HG03521 (cell line): ENCODE results near the gene FCRL6.

Experiments
- ATAC-seq: cut with Tn5 transposase; IDR thresholded peaks from one replicate; pipeline ENCODE4 v1.9.1; 2021; ENCODE audit warnings: mild to moderate bottlenecking, moderate library complexity; ENCODE audit not compliant: unreplicated experiment

Gene FCRL6

GRCh38 chr1:159832309-159832708, 30.1 kb downstream of the FCRL6 start:
- ATAC-seq: no peak

GRCh38 chr1:159835356-159835755, 33.2 kb downstream of the FCRL6 start:
- no peak for ATAC-seq

GRCh38 chr1:159835862-159836525, 33.8 kb downstream of the FCRL6 start:
- no peak for ATAC-seq

- ATAC-seq: peak; percentile 39
Observed at GRCh38 chr1:159838715-159839114, 36.6 kb downstream of the FCRL6 start.

GRCh38 chr1:159839116-159839849, 37.1 kb downstream of the FCRL6 start:
- ATAC-seq: peak; percentile 75

- ATAC-seq: no peak
Observed at GRCh38 chr1:159841749-159842148, 39.6 kb downstream of the FCRL6 start.

GRCh38 chr1:159843459-159843858, 41.3 kb downstream of the FCRL6 start:
- ATAC-seq: no peak

GRCh38 chr1:159845751-159846629, 43.8 kb downstream of the FCRL6 start:
- ATAC-seq: no peak

GRCh38 chr1:159847231-159847630, 45.1 kb downstream of the FCRL6 start:
- no peak for ATAC-seq

- ATAC-seq: no peak
Observed at GRCh38 chr1:159848326-159848725, 46.2 kb downstream of the FCRL6 start.

GRCh38 chr1:159849626-159850366, 47.6 kb downstream of the FCRL6 start:
- no peak for ATAC-seq

- no peak for ATAC-seq
Observed at GRCh38 chr1:159851407-159851806, 49.2 kb downstream of the FCRL6 start.

GRCh38 chr1:159853417-159854115, 51.4 kb downstream of the FCRL6 start:
- no peak for ATAC-seq

GRCh38 chr1:159854116-159854692, 52.0 kb downstream of the FCRL6 start:
- no peak for ATAC-seq

GRCh38 chr1:159854693-159855192, 52.6 kb downstream of the FCRL6 start:
- peak; percentile 86 for ATAC-seq

GRCh38 chr1:159855709-159856108, 53.5 kb downstream of the FCRL6 start:
- no peak for ATAC-seq

GRCh38 chr1:159856576-159856975, 54.4 kb downstream of the FCRL6 start:
- no peak for ATAC-seq

GRCh38 chr1:159857889-159858288, 55.7 kb downstream of the FCRL6 start:
- ATAC-seq: no peak

GRCh38 chr1:159859767-159860322, 57.7 kb downstream of the FCRL6 start:
- no peak for ATAC-seq
